H1 (cell line): ENCODE results near the gene CAPN7. TPM values are rescaled to one million over a fixed set of nuclear protein-coding genes. Genes with fewer than 3 reads are reported as not detected.

ENCODE experiments used
- CTCF ChIA-PET: fragments of 300-600 bp; sonication (Branson Sonifier 250); formaldehyde crosslinking; loops from one replicate; lab custom pipeline; 2021; ENCODE audit not compliant: partially characterized antibody; lab: Charles Lee
- POLR2A ChIA-PET: fragments of 300-600 bp; sonication (Branson Sonifier 250); formaldehyde crosslinking; loops from one replicate; lab custom pipeline; 2021; ENCODE audit warnings: inconsistent platforms; ENCODE audit not compliant: partially characterized antibody; lab: Charles Lee
- DNase-seq, 2 experiments: peaks; one replicate each; pipeline versions ENCODE4 v3.0.0 to v3.0.0-alpha.2; 2010 to 2022; ENCODE audit warnings: low spot score in 2 of 2, low read depth in 1 of 2, mixed read lengths in 1 of 2
- FAIRE-seq: peaks from 2 replicates; lab custom pipeline; 2011; peaks lifted over from hg19 to GRCh38; lab: Jason Lieb, UNC
- H2AFZ ChIP-seq: 2 replicates; pipeline ENCODE4 v1.8.1; 2012; ENCODE audit warnings: low read length, inconsistent platforms
- H2AK5ac ChIP-seq: 2 replicates; pipeline ENCODE4 v1.6.1; 2013; ENCODE audit warnings: low read depth, low read length
- H2BK120ac ChIP-seq: replicated peaks from 2 replicates; pipeline ENCODE3; 2013; ENCODE audit warnings: low read depth, low read length, inconsistent platforms
- H2BK12ac ChIP-seq: 2 replicates; pipeline ENCODE4 v1.6.1; 2013; ENCODE audit warnings: low read depth, low read length
- H2BK15ac ChIP-seq: 2 replicates; pipeline ENCODE4 v1.6.1; 2013; ENCODE audit warnings: low read length
- H2BK20ac ChIP-seq: 2 replicates; pipeline ENCODE4 v1.6.1; 2013; ENCODE audit warnings: low read length
- H2BK5ac ChIP-seq: 2 replicates; pipeline ENCODE4 v1.6.1; 2013; ENCODE audit warnings: low read depth, low read length
- H3K14ac ChIP-seq: 2 replicates; pipeline ENCODE4 v1.6.1; 2013; ENCODE audit warnings: inconsistent platforms; ENCODE audit not compliant: insufficient read length
- H3K18ac ChIP-seq: 2 replicates; pipeline ENCODE4 v1.6.1; 2013; ENCODE audit warnings: low read length; ENCODE audit errors: extremely low read depth
- H3K23ac ChIP-seq: 2 replicates; pipeline ENCODE4 v1.6.1; 2013; ENCODE audit warnings: inconsistent platforms; ENCODE audit not compliant: insufficient read length
- H3K23me2 ChIP-seq: 2 replicates; pipeline ENCODE4 v1.6.1; 2013; ENCODE audit warnings: low read depth, low read length
- H3K27ac ChIP-seq: 2 replicates; pipeline ENCODE4 v1.6.1; 2011; ENCODE audit warnings: low read depth, low read length, inconsistent platforms
- H3K27me3 ChIP-seq, 4 experiments: replicated peaks in 1 of 4; 1 replicate in 1 of 4; 2 replicates in 3 of 4; pipeline versions ENCODE4 v1.6.1 to v1.8.1; 2011 to 2013; ENCODE audit warnings: low read length in 3 of 4, mild to moderate bottlenecking in 3 of 4, inconsistent platforms in 2 of 4, mixed read lengths in 2 of 4, moderate library complexity in 1 of 4; ENCODE audit not compliant: control insufficient read depth in 3 of 4, insufficient read depth in 3 of 4; ENCODE audit errors: extremely low read depth in 1 of 4
- H3K36me3 ChIP-seq, 4 experiments: 2 replicates each; pipeline versions ENCODE4 v1.6.1 to v1.8.1; 2011 to 2013; ENCODE audit warnings: mild to moderate bottlenecking in 4 of 4, low read length in 3 of 4, moderate library complexity in 2 of 4, control low read depth in 1 of 4, inconsistent platforms in 1 of 4; ENCODE audit not compliant: insufficient read depth in 4 of 4, control insufficient read depth in 2 of 4
- H3K4ac ChIP-seq: replicated peaks from 2 replicates; pipeline ENCODE3; 2013; ENCODE audit warnings: low read length, low read depth, mixed read lengths, inconsistent platforms; ENCODE audit not compliant: insufficient read length
- H3K4me1 ChIP-seq, 4 experiments: replicated peaks in 1 of 4; 1 replicate in 1 of 4; 2 replicates in 3 of 4; pipeline versions ENCODE4 v1.6.1 to v1.8.1; 2011 to 2013; ENCODE audit warnings: low read length in 3 of 4, inconsistent platforms in 2 of 4, mixed read lengths in 1 of 4; ENCODE audit not compliant: insufficient read depth in 4 of 4, control insufficient read depth in 3 of 4
- H3K4me2 ChIP-seq, 2 experiments: 2 replicates each; pipeline versions ENCODE4 v1.6.1 to v1.8.1; 2011 to 2013; ENCODE audit warnings: low read depth in 2 of 2, low read length in 2 of 2, control low read depth in 1 of 2, inconsistent platforms in 1 of 2, mild to moderate bottlenecking in 1 of 2; ENCODE audit not compliant: insufficient read depth in 1 of 2
- H3K4me3 ChIP-seq, 4 experiments: fragments of 200-600, 300-600 bp in 1 of 4; sonication (generic), shearing (Covaris generic), sonication (Bioruptor Twin) in 1 of 4; 2 replicates each; pipeline versions ENCODE4 v1.5.1 to v1.8.1; 2011 to 2016; ENCODE audit warnings: low read length in 4 of 4, low read depth in 3 of 4, control low read depth in 2 of 4, inconsistent platforms in 2 of 4, mild to moderate bottlenecking in 2 of 4, mixed read lengths in 1 of 4, moderate library complexity in 1 of 4; ENCODE audit not compliant: insufficient read depth in 2 of 4; ENCODE audit errors: extremely low read depth in 1 of 4
- H3K56ac ChIP-seq: replicated peaks from 2 replicates; pipeline ENCODE3; 2013; ENCODE audit warnings: low read depth, mild to moderate bottlenecking, mixed read lengths, low read length, inconsistent platforms; ENCODE audit not compliant: insufficient read length
- H3K79me1 ChIP-seq: 2 replicates; pipeline ENCODE4 v1.6.1; 2013; ENCODE audit warnings: low read depth, low read length, control low read depth
- H3K79me2 ChIP-seq, 2 experiments: 2 replicates each; pipeline versions ENCODE4 v1.6.1 to v1.8.1; 2012 to 2013; ENCODE audit warnings: low read length in 2 of 2, mild to moderate bottlenecking in 2 of 2, inconsistent platforms in 1 of 2; ENCODE audit not compliant: insufficient read depth in 2 of 2, control insufficient read depth in 1 of 2
- H3K9ac ChIP-seq, 4 experiments: replicated peaks in 1 of 4; 1 replicate in 1 of 4; 2 replicates in 3 of 4; pipeline versions ENCODE4 v1.6.1 to v1.8.1; 2011 to 2013; ENCODE audit warnings: low read depth in 3 of 4, low read length in 3 of 4, control low read depth in 2 of 4, mild to moderate bottlenecking in 2 of 4, moderate library complexity in 2 of 4, inconsistent platforms in 1 of 4; ENCODE audit errors: extremely low read depth in 1 of 4
- H3K9me3 ChIP-seq, 2 experiments: 2 replicates each; pipeline versions ENCODE4 v1.6.1 to v1.8.1; 2012 to 2013; ENCODE audit warnings: mild to moderate bottlenecking in 2 of 2, moderate library complexity in 2 of 2, control low read depth in 1 of 2, inconsistent platforms in 1 of 2, low read depth in 1 of 2, low read length in 1 of 2, mixed read lengths in 1 of 2; ENCODE audit not compliant: insufficient read depth in 2 of 2
- H4K20me1 ChIP-seq, 2 experiments: replicated peaks in 1 of 2; 2 replicates each; pipeline versions ENCODE3 to v1.8.1; 2011 to 2013; ENCODE audit warnings: inconsistent platforms in 2 of 2, low read length in 2 of 2, mild to moderate bottlenecking in 1 of 2; ENCODE audit not compliant: insufficient read depth in 2 of 2, control insufficient read depth in 1 of 2
- H4K5ac ChIP-seq: 2 replicates; pipeline ENCODE4 v1.6.1; 2013; ENCODE audit warnings: low read length, low read depth, mixed read lengths, inconsistent platforms; ENCODE audit not compliant: insufficient read length
- H4K8ac ChIP-seq: 2 replicates; pipeline ENCODE4 v1.8.0; 2013; ENCODE audit warnings: mild to moderate bottlenecking, moderate library complexity, low read length, inconsistent platforms; ENCODE audit not compliant: insufficient read depth; ENCODE audit errors: extremely low read depth
- H4K91ac ChIP-seq: replicated peaks from 2 replicates; pipeline ENCODE3; 2013; ENCODE audit warnings: low read length, mixed read lengths, inconsistent platforms; ENCODE audit not compliant: insufficient read length
- CEBPB ChIP-seq: IDR thresholded peaks from 2 replicates; pipeline ENCODE4 v1.6.1; 2012; ENCODE audit warnings: low read depth, low read length
- CHD1 ChIP-seq: IDR thresholded peaks from 2 replicates; pipeline ENCODE4 v1.6.1; 2012; ENCODE audit warnings: low read depth, low read length, improper control_type of control experiment
- CREB1 ChIP-seq: IDR thresholded peaks from 2 replicates; pipeline ENCODE4 v1.6.1; 2012; ENCODE audit warnings: inconsistent platforms
- EZH2 ChIP-seq: fragments of 200-600 bp; sonication (generic); IDR thresholded peaks from 2 replicates; pipeline ENCODE4 v1.7.1; 2012; ENCODE audit warnings: low read depth, mild to moderate bottlenecking, moderate library complexity, low read length, inconsistent platforms; ENCODE audit not compliant: severe bottlenecking
- GTF2F1 ChIP-seq: IDR thresholded peaks from 2 replicates; pipeline ENCODE4 v1.6.1; 2012; ENCODE audit warnings: low read depth, low read length, improper control_type of control experiment, borderline replicate concordance
- JUND ChIP-seq: IDR thresholded peaks from 2 replicates; pipeline ENCODE4 v1.6.1; 2011; ENCODE audit warnings: mild to moderate bottlenecking, improper control_type of control experiment, low read length
- RNF2 ChIP-seq: fragments of 200-900, 300-1000 bp; sonication (generic); IDR thresholded peaks from 2 replicates; pipeline ENCODE4 v1.7.1; 2016; ENCODE audit warnings: borderline replicate concordance, low read depth, mild to moderate bottlenecking, antibody characterized with exemption, low read length; ENCODE audit not compliant: poor library complexity, severe bottlenecking; ENCODE audit errors: missing control alignments
- SP2 ChIP-seq: IDR thresholded peaks from 2 replicates; pipeline ENCODE4 v1.6.1; 2012; ENCODE audit warnings: mild to moderate bottlenecking, low read length, inconsistent platforms
- TAF7 ChIP-seq: optimal IDR thresholded peaks from 2 replicates; pipeline ENCODE3; 2011; ENCODE audit warnings: low read depth, mild to moderate bottlenecking, inconsistent platforms, low read length, moderate library complexity, borderline replicate concordance
- TCF12 ChIP-seq: IDR thresholded peaks from 2 replicates; pipeline ENCODE4 v1.6.1; 2011; ENCODE audit warnings: low read depth, mild to moderate bottlenecking, low read length
- WGBS, 2 experiments: shearing (Covaris generic) in 1 of 2; methylation state at CpG; one replicate each; pipeline versions ENCODE4 v1.1.6 to v1.1.7; 2013 to 2015; ENCODE audit warnings: low lambda C conversion rate in 2 of 2, mixed read lengths in 2 of 2, inconsistent platforms in 1 of 2, low coverage in 1 of 2, missing lambda C conversion rate in 1 of 2; ENCODE audit not compliant: insufficient replicate concordance in 2 of 2, insufficient coverage in 1 of 2, insufficient read length in 1 of 2; ENCODE audit errors: extremely low coverage in 1 of 2, missing lambda C conversion rate in 1 of 2; 5-methylcytosine and 5-hydroxymethylcytosine counted together
- polyA plus RNA-seq, 7 experiments: library from polyadenylated mRNA; depleted of rRNA in 3 of 7; stranded (reverse) in 5 of 7; unstranded in 2 of 7; fragments of >200 nt in 5 of 7; fragments of 200-250 nt in 2 of 7; gene quantifications; 1 replicate in 5 of 7; 2 replicates in 1 of 7; 4 replicates in 1 of 7; pipeline versions ENCODE4 v1.2.1 to v1.2.3, GENCODE V29; 2011 to 2013; ENCODE audit warnings: missing spikeins in 2 of 7, mixed read lengths in 2 of 7
- total RNA-seq: library from RNA; stranded (reverse); fragmentation: NEBNext Ultra II Directional; extraction: Animal tissue kit (Norgen Biotek cat#: 25700); gene quantifications from 2 replicates; pipeline ENCODE4 v1.2.1, GENCODE V29; 2021
- TF ChIP-seq, protein P1 (sequence below): IDR thresholded peaks from 2 replicates; pipeline ENCODE4 v1.6.1; 2012; ENCODE audit warnings: inconsistent platforms

The CAPN7 gene
- total and polyA plus RNA-seq, 2 of the 8 experiments (the other 6 are each of a cell fraction or from before 2014, with no cell fraction given) = 5.3 to 13.2 TPM

DNA sequence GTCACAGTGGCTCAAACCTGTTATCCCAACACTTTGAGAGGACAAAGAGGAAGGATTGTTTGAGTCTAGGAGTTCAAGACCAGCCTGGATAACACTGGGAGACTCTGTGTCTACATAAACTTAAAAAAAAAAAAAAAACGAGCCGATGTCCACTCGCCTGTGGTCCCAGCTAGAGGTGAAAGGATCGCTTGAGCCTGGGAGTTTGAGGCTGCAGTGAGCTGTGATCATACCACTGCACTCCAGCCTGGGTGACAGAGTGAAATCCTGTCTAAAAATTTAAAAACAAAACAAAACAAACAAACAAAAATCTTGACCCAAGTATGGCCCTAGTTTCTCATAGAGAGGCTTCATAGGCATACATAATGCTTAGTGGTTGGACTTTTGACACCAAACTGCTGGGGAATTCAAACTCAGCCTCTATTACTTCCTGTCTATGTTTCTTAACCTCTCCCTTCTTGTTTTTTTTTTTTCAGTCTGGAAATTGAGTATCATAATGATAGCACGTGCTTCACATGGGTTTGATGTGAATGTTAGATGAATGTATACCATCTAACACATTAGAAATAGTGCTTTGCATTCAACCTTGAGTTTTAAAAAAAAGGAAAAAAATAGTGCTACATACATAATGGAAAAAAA lies 46.4 kb upstream of the CAPN7 start:
- Histone ChIP-seq H3K23me2 (no peaks in the 10 kb centered on the region; the same call in 1 of the 2 replicates), H3K27ac (no peak overlapping the region), H3K4me1 (no peaks in the 10 kb centered on the region), H2BK20ac (no peak overlapping the region), H3K79me2 (no peaks in the 10 kb centered on the region), H2AK5ac (no peak overlapping the region), H4K91ac (no peak overlapping the region), H2BK5ac (no peak overlapping the region), H3K4ac (no peak overlapping the region), H3K23ac (no peak overlapping the region), H2BK120ac (no peak overlapping the region), H2BK15ac (no peak overlapping the region), H2AFZ (no peak overlapping the region), H4K5ac (no peak overlapping the region), H3K27me3 (no peaks in the 10 kb centered on the region), H3K18ac (no peak overlapping the region), H3K56ac (no peak overlapping the region), H4K20me1 (no peaks in the 10 kb centered on the region), H4K8ac (no peak overlapping the region), H3K36me3 (no peaks in the 10 kb centered on the region), H3K14ac (no peak overlapping the region), H3K79me1 (no peaks in the 10 kb centered on the region), H3K4me3 (no peak overlapping the region), H3K9ac (no peak overlapping the region), H3K4me2 (no peak overlapping the region), H3K9me3 (peaks cover 0 to 7% of the 10 kb centered on the region in 2 experiments; a peak in 1 of 4 replicates), H2BK12ac (no peak overlapping the region)
- DNase-seq (no peak), FAIRE-seq (no peak)
- 80% methylated on average over 5 of the region's 5 CpGs; no CpG with 5 or more reads in 1 of the 2 experiments for WGBS, 2 experiments
- ChIA-PET POLR2A (interaction anchor here (1.2 kb wide), 1 partner anchor 233 kb away, joined by 3 read pairs; no protein-coding TSS in a partner anchor), CTCF (interaction anchor here (1.0 kb wide), 1 partner anchor 40 kb away, joined by 5 read pairs; no protein-coding TSS in a partner anchor)
- TF ChIP-seq SP2 (no peak), TAF7 (no peak), EZH2 (no peak), GTF2F1 (no peak), TCF12 (no peak), CREB1 (no peak), RNF2 (no peak), CHD1 (no peak), CEBPB (no peak), JUND (no peak)
- TF ChIP-seq, protein P1, sequence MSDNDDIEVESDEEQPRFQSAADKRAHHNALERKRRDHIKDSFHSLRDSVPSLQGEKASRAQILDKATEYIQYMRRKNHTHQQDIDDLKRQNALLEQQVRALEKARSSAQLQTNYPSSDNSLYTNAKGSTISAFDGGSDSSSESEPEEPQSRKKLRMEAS = no peak
